Smooth muscle cell (in vitro differentiated cells): ENCODE data around the gene THADA. TPM values are rescaled to one million over a fixed set of nuclear protein-coding genes. Genes with fewer than 3 reads are reported as not detected.
A peak's percentile ranks its signal among the peaks of the same experiment; 100 is the strongest.

Source experiments
- DNase-seq: peaks from one replicate; lab custom pipeline; 2025; ENCODE audit not compliant: unreplicated experiment; lab: John Stamatoyannopoulos, UW
- H2AFZ ChIP-seq: fragments of 200-600 bp; sonication (generic); 2 replicates; pipeline ENCODE4 v1.6.0; 2016; ENCODE audit warnings: antibody characterized with exemption, low read depth, mild to moderate bottlenecking
- H3F3A ChIP-seq: fragments of 200-600 bp; sonication (generic); 2 replicates; pipeline ENCODE4 v1.6.0; 2017; ENCODE audit warnings: antibody characterized with exemption, low read depth
- H3K27ac ChIP-seq: fragments of 200-600 bp; sonication (generic); 2 replicates; pipeline ENCODE4 v1.5.1; 2016; ENCODE audit warnings: low read depth, mild to moderate bottlenecking
- H3K27me3 ChIP-seq: fragments of 200-600 bp; sonication (generic); 2 replicates; pipeline ENCODE4 v1.6.1; 2016; ENCODE audit warnings: low read depth, mild to moderate bottlenecking
- H3K36me3 ChIP-seq: fragments of 200-600 bp; sonication (generic); 2 replicates; pipeline ENCODE4 v1.5.1; 2016; ENCODE audit warnings: low read depth
- H3K4me1 ChIP-seq: fragments of 200-600 bp; sonication (generic); 2 replicates; pipeline ENCODE4 v1.5.1; 2016; ENCODE audit warnings: low read depth
- H3K4me2 ChIP-seq: fragments of 200-600 bp; sonication (generic); 2 replicates; pipeline ENCODE4 v1.6.0; 2016; ENCODE audit warnings: mild to moderate bottlenecking
- H3K4me3 ChIP-seq: fragments of 200-600 bp; sonication (generic); 2 replicates; pipeline ENCODE4 v1.5.1; 2016; ENCODE audit warnings: mild to moderate bottlenecking
- H3K79me2 ChIP-seq: fragments of 200-600 bp; sonication (generic); 2 replicates; pipeline ENCODE4 v1.6.0; 2016; ENCODE audit warnings: low read depth, mild to moderate bottlenecking
- H3K9ac ChIP-seq: fragments of 200-600 bp; sonication (generic); 2 replicates; pipeline ENCODE4 v1.6.0; 2016; ENCODE audit warnings: low read depth
- H3K9me3 ChIP-seq: fragments of 200-600 bp; sonication (generic); replicated peaks from 2 replicates; pipeline ENCODE4 v1.5.1; 2016; ENCODE audit warnings: low read depth
- H4K20me1 ChIP-seq: fragments of 200-600 bp; sonication (generic); 2 replicates; pipeline ENCODE4 v1.6.0; 2016; ENCODE audit warnings: low read depth
- WGBS: methylation state at CpG from one replicate; pipeline ENCODE4 v1.1.7; 2016; ENCODE audit warnings: low lambda C conversion rate; 5-methylcytosine and 5-hydroxymethylcytosine counted together
- polyA plus RNA-seq: library from polyadenylated mRNA; unstranded; fragments of >200 nt; fragmentation: Nextera tagmentation; extraction: Ambion mirVana; gene quantifications from 2 replicates; pipeline ENCODE4 v1.2.1, GENCODE V29; 2016
- total RNA-seq: library from RNA; depleted of rRNA; stranded (reverse); fragments of >200 nt; gene quantifications from 2 replicates; pipeline ENCODE4 v1.2.3, GENCODE V29; 2014
- TF ChIP-seq, protein P1 (sequence below): fragments of 200-600 bp; sonication (generic); IDR thresholded peaks from 2 replicates; pipeline ENCODE4 v1.5.1; 2017; ENCODE audit warnings: borderline replicate concordance, mild to moderate bottlenecking, antibody characterized with exemption; ENCODE audit not compliant: insufficient read depth, poor library complexity, severe bottlenecking

Gene THADA
- total and polyA plus RNA-seq, 2 experiments from 2014 or later = 11.3 to 20.9 TPM

DNA sequence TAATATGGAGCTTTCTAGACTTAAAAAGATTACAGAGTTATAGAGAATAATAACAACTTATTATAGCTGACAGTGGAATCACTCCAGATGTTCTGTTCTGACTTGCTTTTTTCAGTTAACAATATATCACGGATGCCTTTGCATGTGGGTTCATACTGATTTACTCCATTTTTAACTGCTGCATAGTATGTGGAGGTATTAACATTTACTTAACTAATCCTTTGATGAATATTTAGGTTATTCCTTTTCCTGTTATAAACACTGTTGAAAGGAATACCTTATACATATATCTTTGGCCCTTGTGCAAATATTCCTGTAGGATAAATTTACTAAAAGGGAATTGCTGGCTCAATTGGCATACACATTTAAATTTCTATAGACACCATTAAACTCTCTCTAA lies 336.3 kb downstream of the THADA start:
- no peak overlapping the region for H3K4me2 ChIP-seq
- H3K36me3 ChIP-seq = no peaks in the 10 kb centered on the region
- no peaks in the 10 kb centered on the region for H3K9me3 ChIP-seq
- no peak overlapping the region for H3K4me3 ChIP-seq
- no peak overlapping the region for H3K27ac ChIP-seq
- H3K27me3 ChIP-seq = no peaks in the 10 kb centered on the region
- H3K9ac ChIP-seq = no peak overlapping the region
- H2AFZ ChIP-seq = no peak overlapping the region
- H3K4me1 ChIP-seq = no peaks in the 10 kb centered on the region
- no peaks in the 10 kb centered on the region for H4K20me1 ChIP-seq
- H3F3A ChIP-seq = no peaks in the 10 kb centered on the region
- DNase-seq = no peak
- WGBS = 94% methylated on average over 1 of the region's 1 CpG
- H3K79me2 ChIP-seq = no peaks in the 10 kb centered on the region
- TF ChIP-seq, protein P1, sequence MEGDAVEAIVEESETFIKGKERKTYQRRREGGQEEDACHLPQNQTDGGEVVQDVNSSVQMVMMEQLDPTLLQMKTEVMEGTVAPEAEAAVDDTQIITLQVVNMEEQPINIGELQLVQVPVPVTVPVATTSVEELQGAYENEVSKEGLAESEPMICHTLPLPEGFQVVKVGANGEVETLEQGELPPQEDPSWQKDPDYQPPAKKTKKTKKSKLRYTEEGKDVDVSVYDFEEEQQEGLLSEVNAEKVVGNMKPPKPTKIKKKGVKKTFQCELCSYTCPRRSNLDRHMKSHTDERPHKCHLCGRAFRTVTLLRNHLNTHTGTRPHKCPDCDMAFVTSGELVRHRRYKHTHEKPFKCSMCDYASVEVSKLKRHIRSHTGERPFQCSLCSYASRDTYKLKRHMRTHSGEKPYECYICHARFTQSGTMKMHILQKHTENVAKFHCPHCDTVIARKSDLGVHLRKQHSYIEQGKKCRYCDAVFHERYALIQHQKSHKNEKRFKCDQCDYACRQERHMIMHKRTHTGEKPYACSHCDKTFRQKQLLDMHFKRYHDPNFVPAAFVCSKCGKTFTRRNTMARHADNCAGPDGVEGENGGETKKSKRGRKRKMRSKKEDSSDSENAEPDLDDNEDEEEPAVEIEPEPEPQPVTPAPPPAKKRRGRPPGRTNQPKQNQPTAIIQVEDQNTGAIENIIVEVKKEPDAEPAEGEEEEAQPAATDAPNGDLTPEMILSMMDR = no peak

DNA sequence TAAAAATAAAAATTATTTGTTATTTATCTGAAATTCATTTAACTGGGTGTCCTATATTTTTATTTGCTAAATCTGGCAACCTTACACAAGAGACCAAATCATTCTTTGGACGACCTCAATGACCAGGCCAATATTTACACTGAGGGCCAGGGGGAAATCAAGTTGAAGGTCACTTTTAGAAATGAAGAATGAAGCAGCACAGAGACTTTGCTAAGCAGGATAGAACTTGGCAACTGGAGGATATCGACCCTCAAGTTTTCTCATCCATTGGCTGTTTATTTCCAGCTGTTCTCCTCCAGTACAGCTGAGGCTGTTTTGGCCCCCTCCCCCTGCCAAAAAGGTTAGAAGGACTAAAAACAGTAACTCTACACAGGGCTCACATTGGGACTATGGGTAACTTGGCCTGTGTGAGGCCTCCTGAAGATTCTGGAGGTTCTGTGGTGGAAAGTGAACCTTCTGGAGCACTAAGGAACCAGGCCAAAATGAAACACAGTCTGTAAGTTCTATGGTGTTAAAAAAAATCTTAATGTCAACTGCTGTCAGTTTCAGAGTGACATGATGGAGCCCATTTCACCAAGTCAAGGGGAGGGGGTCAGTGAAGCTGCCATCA lies 337.2 kb downstream of the THADA start:
- no peak overlapping the region for H3K4me2 ChIP-seq
- no peak for DNase-seq
- H3K9ac ChIP-seq = no peak overlapping the region
- no peaks in the 10 kb centered on the region for H3K79me2 ChIP-seq
- H3K36me3 ChIP-seq = no peaks in the 10 kb centered on the region
- H3K4me3 ChIP-seq = no peak overlapping the region
- no peak overlapping the region for H3K27ac ChIP-seq
- WGBS = 100% methylated on average over 2 of the region's 2 CpGs
- TF ChIP-seq, protein P1 = no peak
- H2AFZ ChIP-seq = no peak overlapping the region
- H4K20me1 ChIP-seq = no peaks in the 10 kb centered on the region
- H3K4me1 ChIP-seq = no peaks in the 10 kb centered on the region
- no peaks in the 10 kb centered on the region for H3F3A ChIP-seq
- H3K27me3 ChIP-seq = no peaks in the 10 kb centered on the region
- H3K9me3 ChIP-seq = no peaks in the 10 kb centered on the region

DNA sequence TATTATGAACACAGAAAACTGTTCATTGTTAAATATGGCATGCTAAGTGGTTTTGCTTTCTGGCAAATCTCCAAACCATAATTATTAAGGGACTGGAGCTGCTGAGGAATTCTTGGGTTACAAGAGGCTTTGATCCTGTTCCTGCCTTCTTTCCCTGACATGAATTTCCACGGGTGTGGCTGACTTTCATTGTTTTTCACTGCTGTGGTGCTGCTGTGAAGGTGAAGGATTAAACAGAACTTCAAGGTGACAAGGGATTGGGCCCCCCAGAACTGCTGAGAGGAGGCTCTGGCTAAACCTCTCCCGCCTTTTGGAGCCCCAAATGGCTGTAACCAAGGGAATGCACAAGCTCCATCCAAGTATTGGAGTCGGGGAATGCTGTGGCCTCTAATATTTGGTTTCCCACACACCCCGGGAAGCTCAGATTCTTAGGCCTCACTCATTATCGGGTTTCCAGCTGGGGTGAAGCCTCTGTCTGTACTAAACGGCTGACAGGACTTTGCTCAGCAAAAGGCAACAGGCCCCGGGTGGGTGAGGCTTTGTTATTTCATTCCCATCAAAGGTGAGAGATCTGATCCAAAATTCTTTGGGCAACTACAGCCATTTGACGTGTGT lies 340.4 kb downstream of the THADA start:
- no peaks in the 10 kb centered on the region for H3K27me3 ChIP-seq
- H3K79me2 ChIP-seq = no peaks in the 10 kb centered on the region
- no peak overlapping the region for H3K9ac ChIP-seq
- peaks cover 11% of the 10 kb centered on the region for H3F3A ChIP-seq
- peak overlapping the region; percentile 21 for H3K4me2 ChIP-seq
- no peak overlapping the region for H3K27ac ChIP-seq
- 64% methylated on average over 8 of the region's 8 CpGs for WGBS
- H3K4me1 ChIP-seq = no peaks in the 10 kb centered on the region
- no peaks in the 10 kb centered on the region for H3K9me3 ChIP-seq
- H3K36me3 ChIP-seq = no peaks in the 10 kb centered on the region
- TF ChIP-seq, protein P1 = no peak
- no peak overlapping the region for H2AFZ ChIP-seq
- no peak overlapping the region for H3K4me3 ChIP-seq
- H4K20me1 ChIP-seq = no peaks in the 10 kb centered on the region
- no peak for DNase-seq

DNA sequence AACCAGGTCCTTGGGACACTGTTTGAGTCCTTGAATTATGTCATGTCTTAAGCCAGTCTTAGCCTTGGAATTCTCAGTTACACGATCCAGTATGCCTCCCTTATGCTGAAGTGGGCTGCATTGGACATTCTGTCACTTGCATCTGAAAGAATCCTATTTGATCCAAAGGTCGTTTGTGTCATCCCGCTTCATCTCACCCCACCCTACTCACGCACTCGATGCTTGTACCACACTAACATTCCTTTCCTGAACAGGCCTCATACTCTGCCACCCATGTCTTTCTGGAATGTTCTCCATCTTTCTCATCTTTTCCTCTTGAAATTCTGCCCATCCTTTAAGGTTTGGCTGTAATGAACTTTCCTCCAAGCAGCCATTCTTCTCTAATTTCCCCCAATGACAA lies 341.5 kb downstream of the THADA start:
- Histone ChIP-seq H3K4me1 (no peaks in the 10 kb centered on the region), H3K4me2 (no peak overlapping the region), H4K20me1 (no peaks in the 10 kb centered on the region), H3K27me3 (no peaks in the 10 kb centered on the region), H3K27ac (no peak overlapping the region), H3K9me3 (no peaks in the 10 kb centered on the region), H3K36me3 (no peaks in the 10 kb centered on the region), H2AFZ (no peak overlapping the region), H3K9ac (no peak overlapping the region), H3K4me3 (no peak overlapping the region), H3F3A (peaks cover 11% of the 10 kb centered on the region), H3K79me2 (no peaks in the 10 kb centered on the region)
- TF ChIP-seq, protein P1 = no peak
- WGBS = 75% methylated on average over 5 of the region's 5 CpGs
- no peak for DNase-seq
